Measurements from ENCODE around the gene FOXD1. TPM values are rescaled to one million over a fixed set of nuclear protein-coding genes. Genes with fewer than 3 reads are reported as not detected.

Gene FOXD1
- total RNA-seq, 1 donor from 2014 or later, result 0.74 TPM

DNA sequence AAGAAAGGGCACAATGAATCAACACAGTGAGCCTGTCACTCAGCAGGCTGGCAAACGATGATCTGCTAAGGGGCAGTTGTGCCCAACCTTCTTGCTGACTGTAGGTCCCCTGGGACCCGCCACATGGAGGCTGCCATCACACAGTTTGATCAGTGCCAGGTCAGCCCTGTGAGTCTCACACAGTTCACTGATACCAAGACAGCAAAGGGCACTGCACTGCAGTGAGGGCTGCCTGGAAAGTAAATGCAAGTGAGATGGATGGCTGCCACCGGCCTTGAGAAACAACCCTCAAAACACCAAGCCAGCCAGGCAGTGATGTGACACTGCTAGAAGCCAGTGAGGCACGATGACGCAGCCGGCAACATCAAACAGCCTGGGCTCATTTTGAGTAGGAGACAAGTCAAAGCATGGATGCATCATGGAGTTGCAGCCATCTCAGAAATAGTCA is 30.3 kb downstream of the FOXD1 start:
- ATAC-seq, result no peak
- H3K27me3 ChIP-seq (ENCODE audit: low read depth), result peaks cover 98% of the 10 kb centered on the region
- TF ChIP-seq, protein P1, sequence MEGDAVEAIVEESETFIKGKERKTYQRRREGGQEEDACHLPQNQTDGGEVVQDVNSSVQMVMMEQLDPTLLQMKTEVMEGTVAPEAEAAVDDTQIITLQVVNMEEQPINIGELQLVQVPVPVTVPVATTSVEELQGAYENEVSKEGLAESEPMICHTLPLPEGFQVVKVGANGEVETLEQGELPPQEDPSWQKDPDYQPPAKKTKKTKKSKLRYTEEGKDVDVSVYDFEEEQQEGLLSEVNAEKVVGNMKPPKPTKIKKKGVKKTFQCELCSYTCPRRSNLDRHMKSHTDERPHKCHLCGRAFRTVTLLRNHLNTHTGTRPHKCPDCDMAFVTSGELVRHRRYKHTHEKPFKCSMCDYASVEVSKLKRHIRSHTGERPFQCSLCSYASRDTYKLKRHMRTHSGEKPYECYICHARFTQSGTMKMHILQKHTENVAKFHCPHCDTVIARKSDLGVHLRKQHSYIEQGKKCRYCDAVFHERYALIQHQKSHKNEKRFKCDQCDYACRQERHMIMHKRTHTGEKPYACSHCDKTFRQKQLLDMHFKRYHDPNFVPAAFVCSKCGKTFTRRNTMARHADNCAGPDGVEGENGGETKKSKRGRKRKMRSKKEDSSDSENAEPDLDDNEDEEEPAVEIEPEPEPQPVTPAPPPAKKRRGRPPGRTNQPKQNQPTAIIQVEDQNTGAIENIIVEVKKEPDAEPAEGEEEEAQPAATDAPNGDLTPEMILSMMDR (IDR thresholded peaks at IDR 0.05), result no peak

GRCh38 chr5:73417303-73418034 is 31.1 kb downstream of the FOXD1 start:
- Histone ChIP-seq H3K9me3 (no peaks in the 10 kb centered on the region), H3K4me1 (peaks cover 11% of the 10 kb centered on the region), H3K27ac (no peak overlapping the region), H3K27me3 (ENCODE audit: low read depth) (peaks cover 96% of the 10 kb centered on the region), H3K36me3 (no peaks in the 10 kb centered on the region), H3K4me3 (no peak overlapping the region)
- DNase-seq (no peak), ATAC-seq (no peak)
- TF ChIP-seq, protein P1 (IDR thresholded peaks at IDR 0.05), result no peak
- intact Hi-C loops (cut with DNase I), result no loop called here

More for the DNA sequence above, 30.3 kb downstream of the FOXD1 start:
- peaks cover 11% of the 10 kb centered on the region for H3K4me1 ChIP-seq
- no peaks in the 10 kb centered on the region for H3K36me3 ChIP-seq
- intact Hi-C loops (cut with DNase I), result no loop called here
- no peak for DNase-seq
- H3K9me3 ChIP-seq, result no peaks in the 10 kb centered on the region
- H3K27ac ChIP-seq, result no peak overlapping the region
- H3K4me3 ChIP-seq, result no peak overlapping the region

GRCh38 chr5:73415617-73416016 is 33.0 kb downstream of the FOXD1 start:
- ATAC-seq (no peak), DNase-seq (no peak)
- H3K27ac ChIP-seq, result no peak overlapping the region
- H3K4me3 ChIP-seq, result no peak overlapping the region
- intact Hi-C loops (cut with DNase I), result no loop called here
- TF ChIP-seq, protein P1 (IDR thresholded peaks at IDR 0.05), result no peak
- H3K27me3 ChIP-seq (ENCODE audit: low read depth), result peaks cover 83% of the 10 kb centered on the region
- no peaks in the 10 kb centered on the region for H3K36me3 ChIP-seq
- peaks cover 11% of the 10 kb centered on the region for H3K4me1 ChIP-seq
- H3K9me3 ChIP-seq, result no peaks in the 10 kb centered on the region

GRCh38 chr5:73415171-73415570 is 33.4 kb downstream of the FOXD1 start:
- intact Hi-C loops (cut with DNase I), result no loop called here
- ATAC-seq (no peak), DNase-seq (no peak)
- no peak overlapping the region for H3K4me3 ChIP-seq
- H3K27ac ChIP-seq, result no peak overlapping the region
- TF ChIP-seq, protein P1 (IDR thresholded peaks at IDR 0.05), result no peak
- H3K9me3 ChIP-seq, result no peaks in the 10 kb centered on the region
- peaks cover 83% of the 10 kb centered on the region for H3K27me3 ChIP-seq (ENCODE audit: low read depth)
- H3K36me3 ChIP-seq, result no peaks in the 10 kb centered on the region
- peaks cover 11% of the 10 kb centered on the region for H3K4me1 ChIP-seq

DNA sequence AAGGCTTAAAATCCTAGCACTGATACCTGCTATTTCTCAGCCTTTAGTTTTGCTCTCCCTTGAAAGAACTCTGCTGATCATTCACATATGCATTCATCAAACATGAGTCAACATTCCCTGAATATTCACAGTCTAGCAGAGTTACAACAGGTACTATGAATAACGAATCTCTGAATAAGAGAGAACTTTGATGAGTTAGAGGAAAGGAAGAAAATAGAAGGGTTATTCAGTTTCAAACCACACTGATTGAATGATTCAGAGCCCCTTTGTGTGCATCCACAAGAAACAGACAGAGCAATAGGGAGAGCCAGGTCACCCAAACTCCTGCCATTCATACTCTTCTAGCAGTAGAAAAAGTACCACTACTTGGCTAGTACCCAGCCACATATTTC is 36.0 kb downstream of the FOXD1 start:
- ATAC-seq (no peak), DNase-seq (no peak)
- TF ChIP-seq, protein P1 (IDR thresholded peaks at IDR 0.05), result no peak
- Histone ChIP-seq H3K4me3 (no peak overlapping the region), H3K27ac (no peak overlapping the region), H3K4me1 (no peaks in the 10 kb centered on the region), H3K36me3 (no peaks in the 10 kb centered on the region), H3K27me3 (ENCODE audit: low read depth) (peaks cover 71% of the 10 kb centered on the region), H3K9me3 (no peaks in the 10 kb centered on the region)
- intact Hi-C loops (cut with DNase I), result no loop called here

Measured in lower lobe of right lung (tissue), 2 donors.